Measurements from ENCODE around the gene RHBDD2. TPM values are rescaled to one million over a fixed set of nuclear protein-coding genes. Genes with fewer than 3 reads are reported as not detected.
"Not testable (repeated sequence)": the region's sequence is repeated elsewhere in the genome, so short reads cannot be mapped to it uniquely, and the experiment has no call there.

RHBDD2 gene
- polyA plus RNA-seq (ENCODE audit: low read depth in 6 of 6) = 10 to 100 TPM; 55.0 to 89.0 (median 66.9) TPM

DNA sequence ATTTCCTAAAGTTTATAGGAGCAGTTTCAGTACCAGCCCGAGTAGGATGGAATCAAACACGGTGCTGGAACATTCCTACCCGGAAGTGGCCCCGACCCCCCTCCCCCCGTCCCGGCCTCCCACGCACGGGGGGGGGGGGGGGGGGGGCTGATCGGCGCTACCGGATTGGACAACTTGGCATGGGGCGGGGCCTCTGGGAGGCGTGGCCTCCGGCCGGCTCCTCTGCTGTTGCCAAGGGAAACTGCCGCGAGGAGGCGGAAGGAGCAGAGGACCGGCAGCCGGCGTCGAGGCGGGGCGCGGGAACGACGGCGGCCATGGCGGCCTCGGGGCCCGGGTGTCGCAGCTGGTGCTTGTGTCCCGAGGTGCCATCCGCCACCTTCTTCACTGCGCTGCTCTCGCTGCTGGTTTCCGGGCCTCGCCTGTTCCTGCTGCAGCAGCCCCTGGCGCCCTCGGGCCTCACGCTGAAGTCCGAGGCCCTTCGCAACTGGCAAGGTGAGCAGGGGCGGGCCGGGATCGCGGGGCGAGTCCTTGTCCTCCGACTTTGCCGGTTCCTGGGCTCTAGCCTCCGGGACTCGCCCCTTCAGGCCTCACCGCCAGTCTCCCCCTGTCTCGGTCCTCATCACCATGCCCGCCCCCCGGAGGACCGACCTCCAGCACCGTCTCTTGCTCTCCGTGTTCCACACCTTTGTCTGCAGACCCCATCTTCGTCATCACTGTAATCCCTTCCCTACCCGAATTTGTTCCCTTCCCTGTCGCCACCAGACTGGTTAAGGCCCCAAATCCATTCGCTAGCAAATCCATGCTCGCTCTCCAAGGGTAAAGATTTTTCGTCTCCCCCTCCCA is at the start of gene RHBDD2:
TSS of gene RHBDD2 (plus strand) at position 266 of the 843 bp plus-strand sequence. CDS start at position 315, 49 bp downstream.
- DNase-seq = peak; percentile 89
- peaks cover 20 to 38% (median 33%) of the 10 kb centered on the region in 3 donors for H3K4me1 Mint-ChIP-seq
- ATAC-seq (ENCODE audit: low read depth in 2 of 2) = peak; percentile 97 to 98
- no peaks in the 10 kb centered on the region for H3K27me3 Mint-ChIP-seq
- H3K27ac Mint-ChIP-seq = peak within 1 kb of the TSS; percentile 91 to 98 (median 95)
- H3K4me3 Mint-ChIP-seq = peak within 1 kb of the TSS; percentile 90 to 100 (median 98)
- peaks cover 6 to 7% of the 10 kb centered on the region in 2 donors for H3K36me3 Mint-ChIP-seq
- no peaks in the 10 kb centered on the region for H3K9me3 Mint-ChIP-seq

DNA sequence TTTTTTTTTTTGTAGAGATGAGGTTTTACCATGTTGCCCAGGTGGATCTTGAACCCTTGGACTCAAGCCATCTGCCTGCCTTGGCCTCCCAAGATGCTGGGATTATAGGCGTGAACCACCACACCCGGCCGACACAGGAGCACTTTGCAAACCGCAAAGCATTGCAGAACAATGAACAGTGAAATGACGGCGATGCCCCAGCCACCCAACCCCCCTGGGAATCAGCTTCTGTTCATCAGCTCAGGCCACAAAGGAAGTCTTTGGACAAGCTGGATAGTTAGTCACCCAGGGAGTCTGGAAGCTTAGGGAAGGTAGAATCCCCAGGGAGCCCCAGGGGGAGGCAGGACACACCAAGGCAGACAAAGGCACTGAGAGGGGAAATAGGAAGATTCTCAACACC is 49.2 kb upstream of the RHBDD2 start:
- H3K4me3 Mint-ChIP-seq; DNase-seq; H3K27ac Mint-ChIP-seq; H3K4me1 Mint-ChIP-seq; H3K9me3 Mint-ChIP-seq; H3K36me3 Mint-ChIP-seq; ATAC-seq (ENCODE audit: low read depth in 2 of 2): not testable (repeated sequence)
- H3K27me3 Mint-ChIP-seq = peaks cover 0 to 15% (median 0%) of the 10 kb centered on the region in 3 donors

DNA sequence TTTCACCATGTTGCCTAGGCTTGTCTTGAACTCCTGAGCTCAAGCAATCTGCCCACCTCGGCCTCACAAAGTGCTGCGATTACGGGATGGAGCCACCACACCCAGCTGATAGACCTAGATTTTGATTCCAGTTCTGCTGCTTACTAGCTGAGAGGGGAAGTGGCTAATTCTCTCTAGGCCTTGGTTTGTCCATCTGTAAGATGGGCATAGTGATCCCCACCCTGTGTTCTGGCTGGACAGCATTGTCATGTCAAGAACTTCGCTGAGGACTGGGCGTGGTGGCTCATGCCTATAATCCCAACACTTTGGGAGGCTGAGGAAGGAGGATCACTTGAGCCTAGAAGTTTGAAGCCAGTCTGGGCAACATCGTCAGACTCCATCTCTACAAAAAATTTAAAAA is 47.9 kb upstream of the RHBDD2 start:
- H3K27me3 Mint-ChIP-seq = peaks cover 0 to 10% (median 0%) of the 10 kb centered on the region in 3 donors
- H3K4me1 Mint-ChIP-seq = no peaks in the 10 kb centered on the region
- peaks cover 0 to 2% (median 0%) of the 10 kb centered on the region in 7 donors for H3K9me3 Mint-ChIP-seq
- no peak for DNase-seq
- no peak overlapping the region for H3K27ac Mint-ChIP-seq
- no peak for ATAC-seq (ENCODE audit: low read depth in 2 of 2)
- no peaks in the 10 kb centered on the region for H3K36me3 Mint-ChIP-seq
- no peak overlapping the region for H3K4me3 Mint-ChIP-seq

DNA sequence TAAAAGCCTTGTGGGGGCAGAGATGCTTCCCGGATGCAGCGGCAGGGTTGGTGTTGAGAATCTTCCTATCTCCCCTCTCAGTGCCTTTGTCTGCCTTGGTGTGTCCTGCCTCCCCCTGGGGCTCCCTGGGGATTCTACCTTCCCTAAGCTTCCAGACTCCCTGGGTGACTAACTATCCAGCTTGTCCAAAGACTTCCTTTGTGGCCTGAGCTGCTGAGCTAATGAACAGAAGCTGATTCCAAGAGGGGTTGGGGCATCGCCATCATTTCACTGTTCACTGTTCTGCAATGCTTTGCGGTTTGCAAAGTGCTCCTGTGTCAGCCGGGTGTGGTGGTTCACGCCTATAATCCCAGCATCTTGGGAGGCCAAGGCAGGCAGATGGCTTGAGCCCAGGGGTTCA is 45.2 kb upstream of the RHBDD2 start:
- DNase-seq; H3K36me3 Mint-ChIP-seq; H3K9me3 Mint-ChIP-seq; H3K4me1 Mint-ChIP-seq; H3K27ac Mint-ChIP-seq; H3K4me3 Mint-ChIP-seq; ATAC-seq (ENCODE audit: low read depth in 2 of 2): not testable (repeated sequence)
- peaks cover 0 to 15% (median 3%) of the 10 kb centered on the region in 3 donors for H3K27me3 Mint-ChIP-seq

DNA sequence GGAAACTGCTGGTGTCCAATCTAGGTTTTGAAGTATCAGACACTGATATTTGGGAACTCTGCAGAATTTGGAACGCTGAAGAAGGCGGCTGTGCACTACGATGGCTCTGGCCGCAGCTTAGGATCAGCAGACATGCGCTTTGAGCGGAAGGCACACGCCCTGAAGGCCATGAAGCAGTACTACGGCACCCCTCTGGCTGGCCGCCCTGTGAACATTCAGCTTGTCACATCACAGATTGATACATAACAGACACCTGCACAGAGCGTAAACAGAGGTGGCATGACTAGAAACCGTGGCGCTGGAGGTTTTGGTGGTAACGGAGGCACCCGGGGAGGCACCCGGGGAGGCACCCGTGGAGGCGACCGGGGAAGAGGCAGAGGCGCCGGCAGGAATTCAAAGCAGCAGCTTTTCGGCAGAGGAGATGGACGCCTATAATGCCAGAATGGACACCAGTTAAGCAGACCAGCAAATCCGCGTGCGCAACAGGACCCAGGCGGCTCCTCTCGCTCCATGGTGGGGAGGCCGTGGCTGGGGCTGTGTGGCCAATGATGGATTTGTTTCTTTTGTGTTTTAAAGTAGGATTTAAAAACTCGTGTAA is 43.0 kb upstream of the RHBDD2 start:
- DNase-seq (no peak), ATAC-seq (ENCODE audit: low read depth in 2 of 2) (no peak)
- H3K4me3 Mint-ChIP-seq = no peak overlapping the region
- H3K36me3 Mint-ChIP-seq = no peaks in the 10 kb centered on the region
- H3K27me3 Mint-ChIP-seq = peaks cover 0 to 15% (median 4%) of the 10 kb centered on the region in 3 donors
- H3K9me3 Mint-ChIP-seq = peaks cover 0 to 3% (median 0%) of the 10 kb centered on the region in 7 donors
- no peak overlapping the region for H3K27ac Mint-ChIP-seq
- H3K4me1 Mint-ChIP-seq = no peaks in the 10 kb centered on the region

DNA sequence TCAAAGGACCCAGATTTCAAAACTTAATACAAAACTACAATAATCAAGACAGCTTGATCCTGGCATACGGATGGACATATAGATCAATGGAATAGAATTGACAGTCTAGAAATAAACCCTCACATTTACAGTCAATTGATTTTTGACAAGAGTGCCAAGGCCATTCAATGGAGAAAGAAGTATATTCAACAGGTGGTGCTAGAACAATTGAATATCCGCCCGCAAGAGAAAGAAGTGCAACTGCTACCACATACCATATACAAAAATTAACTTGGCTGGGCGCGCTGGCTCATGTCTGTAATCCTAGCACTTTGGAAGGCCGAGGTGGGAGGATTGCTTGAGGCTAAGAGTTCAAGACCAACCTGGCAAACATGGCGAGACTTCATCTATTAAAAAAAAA is 42.0 kb upstream of the RHBDD2 start:
- Mint-ChIP-seq H3K9me3 (peaks cover 0 to 3% (median 0%) of the 10 kb centered on the region in 7 donors), H3K36me3 (no peaks in the 10 kb centered on the region), H3K27me3 (peaks cover 0 to 15% (median 4%) of the 10 kb centered on the region in 3 donors), H3K4me3 (no peak overlapping the region), H3K27ac (no peak overlapping the region), H3K4me1 (no peaks in the 10 kb centered on the region)
- DNase-seq = no peak
- no peak for ATAC-seq (ENCODE audit: low read depth in 2 of 2)

DNA sequence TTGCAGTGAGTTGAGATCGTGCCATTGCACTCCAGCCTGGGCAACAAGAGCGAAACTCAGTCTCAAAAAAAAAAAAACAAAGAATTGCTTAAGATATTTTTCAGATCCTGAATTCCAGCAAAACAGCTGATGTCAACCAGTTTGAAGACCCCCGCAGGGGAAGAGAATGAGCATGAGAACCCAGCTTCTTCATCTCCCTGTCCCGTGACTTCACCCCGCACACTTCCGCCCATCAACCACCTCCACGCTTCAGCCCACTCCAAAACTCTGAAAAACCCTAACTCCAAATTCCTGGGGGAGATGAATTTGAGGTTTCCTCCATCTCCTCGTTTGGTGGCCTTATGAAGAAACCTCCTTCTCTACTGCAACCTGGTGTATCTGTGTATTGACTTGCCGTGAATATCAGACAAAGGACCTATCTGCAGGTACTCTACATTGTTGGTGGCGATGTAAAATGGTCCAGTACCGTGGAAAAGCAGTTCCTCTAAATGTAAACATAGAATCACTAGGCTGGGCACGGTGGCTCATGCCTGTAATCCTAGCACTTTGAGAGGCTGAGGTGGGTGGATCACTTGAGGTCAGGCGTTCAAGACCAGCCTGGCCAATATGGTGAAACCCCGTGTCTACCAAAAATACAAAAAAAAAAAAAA is 40.4 kb upstream of the RHBDD2 start:
- H3K4me1 Mint-ChIP-seq; H3K27ac Mint-ChIP-seq; DNase-seq; ATAC-seq (ENCODE audit: low read depth in 2 of 2); H3K27me3 Mint-ChIP-seq; H3K9me3 Mint-ChIP-seq; H3K36me3 Mint-ChIP-seq: not testable (repeated sequence)
- peak overlapping the region in 1 of 8 donors; percentile 2 for H3K4me3 Mint-ChIP-seq

DNA sequence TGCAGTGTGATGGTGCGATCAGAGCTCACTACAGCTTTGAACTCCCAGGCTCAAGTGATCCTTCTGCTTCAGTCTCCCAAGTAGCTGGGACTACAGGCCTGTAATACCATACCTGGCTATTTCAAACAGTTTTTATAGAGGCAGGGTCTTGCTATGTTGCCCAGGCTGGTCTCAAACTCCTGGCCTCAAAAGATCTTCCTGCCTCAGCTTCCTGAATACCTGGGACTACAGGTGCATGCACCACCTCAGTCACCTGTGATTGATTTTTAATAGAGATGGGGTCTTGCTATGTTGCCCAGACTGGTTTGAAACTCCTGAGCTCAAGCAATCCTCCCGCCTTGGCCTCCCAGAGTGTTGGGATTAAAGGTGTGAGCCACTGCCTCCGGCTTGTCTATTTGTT is 38.8 kb upstream of the RHBDD2 start:
- Mint-ChIP-seq H3K4me1 (no peaks in the 10 kb centered on the region), H3K9me3 (peaks cover 0 to 3% (median 0%) of the 10 kb centered on the region in 7 donors), H3K36me3 (no peaks in the 10 kb centered on the region), H3K4me3 (no peak overlapping the region), H3K27me3 (peaks cover 0 to 5% (median 4%) of the 10 kb centered on the region in 3 donors), H3K27ac (no peak overlapping the region)
- DNase-seq (no peak), ATAC-seq (ENCODE audit: low read depth in 2 of 2) (no peak)

DNA sequence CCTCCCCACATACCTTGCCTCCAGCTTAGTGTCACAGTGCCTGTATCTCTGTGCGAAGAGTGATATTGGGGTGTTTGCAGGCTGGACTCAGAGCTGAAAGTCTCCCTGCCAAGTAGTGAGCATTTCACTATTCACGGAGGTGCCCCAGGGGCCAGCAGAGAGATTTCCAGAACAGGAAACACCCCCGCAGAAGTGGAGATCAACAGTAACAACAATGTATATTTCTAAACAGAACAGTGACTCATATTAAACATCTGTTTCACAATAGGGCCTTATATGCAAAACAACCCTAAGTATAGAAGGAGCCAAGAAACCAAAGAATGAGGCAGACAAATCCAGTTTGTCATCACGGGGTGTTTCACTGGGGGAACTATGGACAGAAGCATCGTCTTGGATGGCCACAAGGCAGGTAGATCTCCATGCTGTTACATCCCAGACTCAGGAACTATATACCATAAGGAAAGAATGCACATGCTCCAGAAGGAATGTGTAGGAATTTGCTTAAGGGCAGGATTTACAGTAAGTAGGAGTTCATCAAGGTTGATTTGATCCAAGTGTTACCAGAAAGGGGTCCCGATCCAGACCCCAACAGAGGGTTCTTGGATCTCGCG is 35.9 kb upstream of the RHBDD2 start:
- no peak overlapping the region for H3K4me3 Mint-ChIP-seq
- no peak for DNase-seq
- no peak overlapping the region for H3K27ac Mint-ChIP-seq
- H3K27me3 Mint-ChIP-seq = peaks cover 0 to 12% (median 8%) of the 10 kb centered on the region in 3 donors
- H3K4me1 Mint-ChIP-seq = no peaks in the 10 kb centered on the region
- H3K36me3 Mint-ChIP-seq = no peaks in the 10 kb centered on the region
- ATAC-seq (ENCODE audit: low read depth in 2 of 2) = no peak
- H3K9me3 Mint-ChIP-seq = peaks cover 0 to 4% (median 0%) of the 10 kb centered on the region in 7 donors

DNA sequence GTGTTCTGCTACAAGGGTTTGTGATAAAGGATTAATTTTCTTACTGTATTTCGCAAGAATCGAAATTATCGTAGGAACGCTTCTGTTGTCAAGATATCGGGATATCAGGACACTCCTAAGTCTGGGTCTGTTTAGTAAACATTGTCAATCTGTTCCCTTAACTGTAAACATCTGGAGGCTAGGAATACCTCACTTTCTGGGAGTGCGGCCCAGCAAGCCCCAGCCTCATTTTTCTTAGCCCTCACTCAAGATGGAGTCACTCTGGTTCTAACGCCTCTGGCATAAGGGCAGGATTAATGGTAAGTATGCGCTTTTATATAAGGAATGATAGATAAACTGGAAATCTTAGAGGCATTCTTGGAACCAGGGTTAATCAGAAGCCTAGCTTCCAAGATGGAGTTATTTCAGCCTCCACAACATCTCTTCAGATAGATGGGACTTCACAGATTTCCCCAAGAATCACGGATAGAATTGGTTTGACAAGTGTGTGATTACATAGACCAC is 35.2 kb upstream of the RHBDD2 start:
- H3K4me3 Mint-ChIP-seq = no peak overlapping the region
- no peak overlapping the region for H3K27ac Mint-ChIP-seq
- H3K36me3 Mint-ChIP-seq = no peaks in the 10 kb centered on the region
- H3K4me1 Mint-ChIP-seq = no peaks in the 10 kb centered on the region
- ATAC-seq (ENCODE audit: low read depth in 2 of 2) (no peak), DNase-seq (no peak)
- peaks cover 0 to 1% (median 0%) of the 10 kb centered on the region in 7 donors for H3K9me3 Mint-ChIP-seq
- H3K27me3 Mint-ChIP-seq = peaks cover 0 to 7% (median 5%) of the 10 kb centered on the region in 3 donors

DNA sequence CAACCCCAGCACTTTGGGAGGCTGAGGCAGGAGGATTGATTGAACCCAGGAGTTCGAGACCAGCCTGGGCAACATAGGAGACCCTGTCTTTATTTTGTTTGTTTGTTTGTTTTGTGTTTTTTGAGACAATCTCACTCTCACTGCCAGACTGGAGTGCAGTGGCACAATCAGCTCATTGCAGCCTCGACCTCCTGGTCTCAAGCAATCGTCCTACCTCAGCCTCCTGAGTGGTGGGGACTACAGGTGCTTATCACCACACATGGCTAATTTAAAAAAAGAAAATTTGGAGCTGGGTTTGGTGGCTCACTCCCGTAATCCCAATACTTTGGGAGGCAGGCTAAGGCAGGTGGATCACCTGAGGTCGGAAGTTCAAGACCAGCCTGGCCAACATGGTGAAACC is 34.7 kb upstream of the RHBDD2 start:
- no peak overlapping the region for H3K27ac Mint-ChIP-seq
- ATAC-seq (ENCODE audit: low read depth in 2 of 2) = no peak
- H3K36me3 Mint-ChIP-seq = no peaks in the 10 kb centered on the region
- no peak overlapping the region for H3K4me3 Mint-ChIP-seq
- no peaks in the 10 kb centered on the region for H3K4me1 Mint-ChIP-seq
- no peak for DNase-seq
- H3K9me3 Mint-ChIP-seq = peaks cover 0 to 1% (median 0%) of the 10 kb centered on the region in 7 donors
- peaks cover 0 to 7% (median 5%) of the 10 kb centered on the region in 3 donors for H3K27me3 Mint-ChIP-seq

DNA sequence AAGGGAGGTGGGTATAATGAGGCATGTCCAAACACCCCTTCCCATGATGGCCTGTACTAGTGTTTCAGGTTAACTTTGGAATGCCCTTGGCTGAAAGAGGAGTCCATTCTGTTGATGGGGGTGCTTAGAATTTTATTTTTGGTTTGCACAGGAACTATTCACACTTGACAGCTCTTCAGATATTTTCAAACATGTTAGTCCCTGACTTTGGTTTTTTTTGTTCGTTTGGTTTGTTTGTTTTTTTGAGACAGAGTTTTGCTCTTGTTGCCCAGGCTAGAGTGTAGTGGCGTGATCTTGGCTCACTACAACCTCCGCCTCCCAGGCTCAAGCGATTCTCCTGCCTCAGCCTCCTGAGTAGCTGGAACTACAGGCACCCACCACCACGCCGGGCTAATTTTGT is 33.7 kb upstream of the RHBDD2 start:
- H3K36me3 Mint-ChIP-seq; DNase-seq; H3K27me3 Mint-ChIP-seq; H3K4me3 Mint-ChIP-seq; H3K27ac Mint-ChIP-seq; H3K4me1 Mint-ChIP-seq; ATAC-seq (ENCODE audit: low read depth in 2 of 2); H3K9me3 Mint-ChIP-seq: not testable (repeated sequence)

DNA sequence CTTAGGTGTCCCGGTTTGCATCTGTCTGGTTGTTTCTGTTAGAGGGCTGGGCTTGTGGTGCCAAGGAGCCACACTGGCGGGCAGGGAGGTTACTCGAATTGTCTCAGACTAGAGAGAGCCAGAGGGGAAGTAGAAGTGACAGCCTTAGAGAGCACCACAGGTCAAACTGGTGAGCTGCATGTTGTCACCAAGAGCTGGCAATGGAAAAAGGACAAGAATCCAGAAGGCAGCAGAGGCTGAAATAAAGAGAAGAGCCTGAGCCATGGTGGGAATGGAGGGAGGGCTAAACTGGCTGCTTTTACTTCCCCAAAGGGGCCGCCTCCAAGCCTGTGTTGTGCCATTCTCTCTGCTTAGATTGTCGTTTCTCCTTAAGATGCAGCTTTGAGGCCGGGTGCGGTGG is 31.1 kb upstream of the RHBDD2 start:
- Mint-ChIP-seq H3K9me3 (peaks cover 0 to 2% (median 0%) of the 10 kb centered on the region in 7 donors), H3K4me1 (no peaks in the 10 kb centered on the region), H3K36me3 (no peaks in the 10 kb centered on the region), H3K27me3 (peaks cover 0 to 7% (median 5%) of the 10 kb centered on the region in 3 donors), H3K4me3 (no peak overlapping the region), H3K27ac (no peak overlapping the region)
- ATAC-seq (ENCODE audit: low read depth in 2 of 2) (no peak), DNase-seq (no peak)

All from naive B cell (primary cell).